PC-9 (cell line): ENCODE measurements around the gene ZNRF1. TPM values are rescaled to one million over a fixed set of nuclear protein-coding genes. Genes with fewer than 3 reads are reported as not detected.

Source experiments
- BruUV-seq: library from RNA; stranded (reverse); fragments of 400-500 nt; replicated peaks from 2 replicates; lab custom pipeline; 2021; lab: Mats Ljungman, UMichigan
- CTCF ChIA-PET: fragments of 300-600 bp; sonication (Branson Sonifier 250); formaldehyde crosslinking; loops from one replicate; lab custom pipeline; 2022; ENCODE audit warnings: antibody characterized with exemption; lab: Charles Lee
- POLR2A ChIA-PET: fragments of 300-600 bp; sonication (Branson Sonifier 250); formaldehyde crosslinking; loops from one replicate; lab custom pipeline; 2022; ENCODE audit warnings: antibody characterized with exemption; ENCODE audit not compliant: unreplicated experiment; lab: Charles Lee
- DNase-seq, 2 experiments: peaks; one replicate each; pipeline versions ENCODE4 v3.0.0 to v3.0.0-alpha.2; 2015 to 2022; ENCODE audit warnings: mixed read lengths in 1 of 2
- H2AFZ ChIP-seq: fragments of 200-600 bp; sonication (generic); 2 replicates; pipeline ENCODE4 v1.8.1; 2017; ENCODE audit warnings: antibody characterized with exemption
- H3F3A ChIP-seq: fragments of 200-600 bp; sonication (generic); 2 replicates; pipeline ENCODE4 v1.8.1; 2017; ENCODE audit warnings: antibody characterized with exemption, mild to moderate bottlenecking, low read depth; ENCODE audit not compliant: insufficient read depth
- H3K27ac ChIP-seq: fragments of 200-600 bp; sonication (generic); 2 replicates; pipeline ENCODE4 v1.6.1; 2016; ENCODE audit warnings: mixed run types
- H3K27me3 ChIP-seq: fragments of 200-600 bp; sonication (generic); 2 replicates; pipeline ENCODE4 v1.6.1; 2016; ENCODE audit warnings: low read depth, mixed run types; ENCODE audit not compliant: insufficient read depth
- H3K36me3 ChIP-seq: fragments of 200-600 bp; sonication (generic); 2 replicates; pipeline ENCODE4 v1.6.1; 2016; ENCODE audit warnings: low read depth, mixed run types
- H3K4me1 ChIP-seq: fragments of 200-600 bp; sonication (generic); replicated peaks from 2 replicates; pipeline ENCODE4 v1.6.1; 2016; ENCODE audit warnings: mixed run types; ENCODE audit not compliant: insufficient read depth
- H3K4me2 ChIP-seq: fragments of 200-600 bp; sonication (generic); 2 replicates; pipeline ENCODE4 v1.6.1; 2017; ENCODE audit warnings: mixed run types
- H3K4me3 ChIP-seq: fragments of 200-600 bp; sonication (generic); 2 replicates; pipeline ENCODE4 v1.6.1; 2016; ENCODE audit warnings: mixed run types
- H3K79me2 ChIP-seq: fragments of 200-600 bp; sonication (generic); 2 replicates; pipeline ENCODE4 v1.6.1; 2017; ENCODE audit warnings: low read depth, mixed run types
- H3K9me2 ChIP-seq: fragments of 200-600 bp; sonication (generic); 2 replicates; pipeline ENCODE4 v1.8.1; 2017; ENCODE audit warnings: mild to moderate bottlenecking; ENCODE audit not compliant: insufficient read depth
- H3K9me3 ChIP-seq: fragments of 200-600 bp; sonication (generic); 2 replicates; pipeline ENCODE4 v1.8.1; 2016; ENCODE audit warnings: low read depth; ENCODE audit not compliant: insufficient read depth
- H4K20me1 ChIP-seq: fragments of 200-600 bp; sonication (generic); 2 replicates; pipeline ENCODE4 v1.8.1; 2017; ENCODE audit not compliant: insufficient read depth
- EZH2 ChIP-seq: fragments of 200-600 bp; sonication (generic); IDR thresholded peaks from 2 replicates; pipeline ENCODE4 v1.8.0; 2017; ENCODE audit warnings: antibody characterized with exemption, low read depth
- intact Hi-C: fragments of 100-400 bp; cut with micrococcal nuclease; formaldehyde crosslinking; loops from one replicate; pipeline ENCODE4 v1.10.0; 2022; ENCODE audit not compliant: unreplicated experiment
- total RNA-seq: library from RNA; stranded (reverse); gene quantifications from 2 replicates; pipeline ENCODE4 v1.2.3, GENCODE V29; 2021
- TF ChIP-seq, protein P1 (sequence below): fragments of 200-600 bp; sonication (generic); conservative IDR thresholded peaks from 2 replicates; pipeline ENCODE4 v1.6.1; 2017; ENCODE audit warnings: mixed run types, antibody characterized with exemption, mild to moderate bottlenecking, moderate library complexity

The ZNRF1 gene
- total RNA-seq, 1 experiment from 2014 or later = 64.4 TPM

DNA sequence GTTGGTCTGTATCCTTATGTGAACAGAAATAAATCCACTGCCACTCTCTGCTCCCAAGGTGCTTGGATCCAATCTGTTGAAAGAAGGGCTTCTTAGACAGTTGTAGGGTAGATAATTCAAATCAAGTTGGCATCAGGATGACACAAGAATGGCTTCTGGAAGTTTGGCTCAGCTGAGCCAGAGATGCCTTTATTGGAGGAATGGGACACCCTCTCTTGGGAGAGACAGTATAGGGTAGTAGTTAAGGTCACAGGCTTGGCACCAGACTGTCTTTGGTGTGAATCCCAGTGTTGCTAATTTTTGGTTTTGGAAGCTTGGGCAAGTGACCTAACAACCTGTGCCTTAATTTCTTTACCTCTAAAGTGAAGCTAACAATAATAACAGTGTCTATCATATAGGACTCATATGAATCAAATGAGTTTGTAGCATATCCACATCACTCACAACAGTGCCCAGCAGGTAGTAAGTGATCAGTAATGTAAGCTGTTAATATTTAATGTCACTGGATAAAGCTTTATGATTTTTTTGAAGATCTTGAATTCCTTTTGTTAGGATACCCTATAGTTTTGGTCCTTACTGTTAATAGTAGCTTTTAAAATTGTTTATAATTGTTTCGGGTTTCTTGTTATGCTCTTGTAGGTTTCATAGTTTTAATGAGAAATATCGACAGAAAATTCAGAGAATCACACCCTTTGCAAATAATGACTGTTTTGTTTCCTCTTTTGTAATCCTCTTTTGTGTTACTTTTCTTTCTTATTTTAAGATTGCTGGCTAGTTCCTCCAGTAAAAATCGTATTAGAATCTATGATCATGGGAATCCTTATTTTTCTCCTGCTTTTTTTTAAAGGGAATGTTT, 19.1 kb downstream of the ZNRF1 start:
- TF ChIP-seq, protein P1, sequence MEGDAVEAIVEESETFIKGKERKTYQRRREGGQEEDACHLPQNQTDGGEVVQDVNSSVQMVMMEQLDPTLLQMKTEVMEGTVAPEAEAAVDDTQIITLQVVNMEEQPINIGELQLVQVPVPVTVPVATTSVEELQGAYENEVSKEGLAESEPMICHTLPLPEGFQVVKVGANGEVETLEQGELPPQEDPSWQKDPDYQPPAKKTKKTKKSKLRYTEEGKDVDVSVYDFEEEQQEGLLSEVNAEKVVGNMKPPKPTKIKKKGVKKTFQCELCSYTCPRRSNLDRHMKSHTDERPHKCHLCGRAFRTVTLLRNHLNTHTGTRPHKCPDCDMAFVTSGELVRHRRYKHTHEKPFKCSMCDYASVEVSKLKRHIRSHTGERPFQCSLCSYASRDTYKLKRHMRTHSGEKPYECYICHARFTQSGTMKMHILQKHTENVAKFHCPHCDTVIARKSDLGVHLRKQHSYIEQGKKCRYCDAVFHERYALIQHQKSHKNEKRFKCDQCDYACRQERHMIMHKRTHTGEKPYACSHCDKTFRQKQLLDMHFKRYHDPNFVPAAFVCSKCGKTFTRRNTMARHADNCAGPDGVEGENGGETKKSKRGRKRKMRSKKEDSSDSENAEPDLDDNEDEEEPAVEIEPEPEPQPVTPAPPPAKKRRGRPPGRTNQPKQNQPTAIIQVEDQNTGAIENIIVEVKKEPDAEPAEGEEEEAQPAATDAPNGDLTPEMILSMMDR = no peak
- no peak for TF ChIP-seq EZH2
- no peaks in the 10 kb centered on the region for H3K9me2 ChIP-seq
- H3K27me3 ChIP-seq = no peaks in the 10 kb centered on the region
- no peak overlapping the region for H3K4me3 ChIP-seq
- H4K20me1 ChIP-seq = no peaks in the 10 kb centered on the region
- peaks cover 36% of the 10 kb centered on the region for H3K4me1 ChIP-seq
- H3K79me2 ChIP-seq = peaks cover 96% of the 10 kb centered on the region
- intact Hi-C loops = no loop called here
- H2AFZ ChIP-seq = no peak overlapping the region
- H3K36me3 ChIP-seq = peaks cover 9% of the 10 kb centered on the region; the same call in 1 of the 2 replicates
- BruUV-seq = no TSS peak
- ChIA-PET CTCF (no interaction called here), POLR2A (interaction anchor here (0.6 kb wide), 1 partner anchor 33 kb away, joined by 4 read pairs; the partner anchor contains the start of gene WDR59)
- H3K4me2 ChIP-seq = peak overlapping the region; percentile 7; the same call in 1 of the 2 replicates
- H3K9me3 ChIP-seq = peaks cover 16% of the 10 kb centered on the region
- no peak for DNase-seq
- peak overlapping the region; percentile 37 for H3K27ac ChIP-seq
- H3F3A ChIP-seq = peaks cover 15% of the 10 kb centered on the region

DNA sequence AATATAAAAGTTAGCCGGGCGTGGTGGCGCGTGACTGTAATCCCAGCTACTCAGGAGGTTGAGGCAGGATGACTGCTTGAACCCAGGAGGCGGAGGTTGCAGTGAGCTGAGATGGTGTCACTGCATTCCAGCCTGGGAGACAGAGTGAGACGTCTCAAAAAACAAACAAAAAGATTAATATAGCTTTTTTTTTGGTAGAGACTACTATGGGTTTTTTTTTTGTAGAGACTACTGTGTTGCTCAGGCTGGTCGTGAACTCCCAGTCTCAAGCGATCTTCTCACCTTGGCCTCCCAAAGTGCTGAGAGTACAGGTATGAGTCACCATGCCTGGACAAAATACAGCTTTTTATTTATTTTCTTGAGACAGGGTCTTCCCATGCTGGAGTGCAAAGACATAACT, 20.2 kb downstream of the ZNRF1 start:
- BruUV-seq = no TSS peak
- Histone ChIP-seq H3K27me3 (no peaks in the 10 kb centered on the region), H3K9me3 (peaks cover 16% of the 10 kb centered on the region), H3K4me1 (peaks cover 29% of the 10 kb centered on the region), H3F3A (peaks cover 15% of the 10 kb centered on the region), H2AFZ (no peak overlapping the region), H3K4me3 (no peak overlapping the region), H3K9me2 (no peaks in the 10 kb centered on the region), H3K4me2 (no peak overlapping the region), H3K27ac (no peak overlapping the region), H4K20me1 (no peaks in the 10 kb centered on the region), H3K36me3 (peaks cover 12% of the 10 kb centered on the region; the same call in 1 of the 2 replicates), H3K79me2 (peaks cover 96% of the 10 kb centered on the region)
- ChIA-PET CTCF (no interaction called here), POLR2A (interaction anchor here (0.6 kb wide), 1 partner anchor 26 kb away, joined by 7 read pairs; no protein-coding TSS in a partner anchor)
- intact Hi-C loops = no loop called here
- no peak for TF ChIP-seq EZH2
- TF ChIP-seq, protein P1 = no peak
- no peak for DNase-seq

DNA sequence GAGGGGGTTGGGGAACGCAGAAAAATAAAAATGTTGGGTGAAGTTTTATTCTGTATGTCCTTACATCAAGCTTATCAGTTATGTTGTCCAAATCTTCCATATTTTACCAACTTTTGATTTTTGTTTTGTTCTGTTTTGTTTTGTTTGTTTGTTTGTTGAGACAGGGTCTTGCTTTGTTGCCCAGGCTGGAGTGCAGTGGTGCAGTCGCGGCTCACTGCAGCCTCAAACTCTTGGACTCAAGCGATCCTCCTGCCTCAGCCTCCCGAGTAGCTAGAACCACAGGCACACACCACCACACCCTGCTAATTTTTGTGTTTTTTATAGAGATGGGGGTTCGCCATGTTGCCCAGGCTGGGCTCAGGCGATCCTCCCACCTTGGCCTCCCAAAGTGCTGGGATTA, 20.8 kb downstream of the ZNRF1 start:
- Histone ChIP-seq H3K4me1 (peaks cover 34% of the 10 kb centered on the region), H3K4me2 (no peak overlapping the region), H3K36me3 (peaks cover 12% of the 10 kb centered on the region; the same call in 1 of the 2 replicates), H3K79me2 (peaks cover 96% of the 10 kb centered on the region), H3K9me3 (peaks cover 16% of the 10 kb centered on the region), H3K27ac (no peak overlapping the region), H3F3A (peaks cover 15% of the 10 kb centered on the region), H2AFZ (no peak overlapping the region), H3K27me3 (no peaks in the 10 kb centered on the region), H3K9me2 (no peaks in the 10 kb centered on the region), H3K4me3 (no peak overlapping the region), H4K20me1 (no peaks in the 10 kb centered on the region)
- no peak for DNase-seq
- CTCF ChIA-PET = no interaction called here
- BruUV-seq = no TSS peak
- POLR2A ChIA-PET = no interaction called here
- TF ChIP-seq, protein P1 = no peak
- TF ChIP-seq EZH2 = no peak
- intact Hi-C loops = no loop called here
